ENCODE results near the gene LRRC18.

GRCh38 chr10:48939790-48940325 lies at the start of gene LRRC18:
- TF ChIP-seq CTCF (IDR thresholded peaks at IDR 0.05) (no peak), POLR2A (IDR thresholded peaks at IDR 0.05) (no peak)

All from uterus (tissue), 2 donors.